NB4 (cell line): ENCODE results near the gene RGPD8.

ENCODE experiments used
- MYC ChIP-seq: IDR thresholded peaks from 2 replicates; pipeline ENCODE4 v1.6.1; 2011; ENCODE audit warnings: low read depth, low read length
- POLR2A ChIP-seq: IDR thresholded peaks from 2 replicates; pipeline ENCODE4 v1.6.1; 2011; ENCODE audit warnings: mild to moderate bottlenecking; ENCODE audit not compliant: insufficient read length; ENCODE audit errors: extremely low read depth
- TF ChIP-seq, protein P1 (sequence below): IDR thresholded peaks from one replicate; pipeline ENCODE4 v1.5.1; 2012; ENCODE audit warnings: low read depth, low read length
- TF ChIP-seq, protein P2 (sequence below): IDR thresholded peaks from 2 replicates; pipeline ENCODE4 v1.6.1; 2011; ENCODE audit warnings: low read depth, low read length

DNA sequence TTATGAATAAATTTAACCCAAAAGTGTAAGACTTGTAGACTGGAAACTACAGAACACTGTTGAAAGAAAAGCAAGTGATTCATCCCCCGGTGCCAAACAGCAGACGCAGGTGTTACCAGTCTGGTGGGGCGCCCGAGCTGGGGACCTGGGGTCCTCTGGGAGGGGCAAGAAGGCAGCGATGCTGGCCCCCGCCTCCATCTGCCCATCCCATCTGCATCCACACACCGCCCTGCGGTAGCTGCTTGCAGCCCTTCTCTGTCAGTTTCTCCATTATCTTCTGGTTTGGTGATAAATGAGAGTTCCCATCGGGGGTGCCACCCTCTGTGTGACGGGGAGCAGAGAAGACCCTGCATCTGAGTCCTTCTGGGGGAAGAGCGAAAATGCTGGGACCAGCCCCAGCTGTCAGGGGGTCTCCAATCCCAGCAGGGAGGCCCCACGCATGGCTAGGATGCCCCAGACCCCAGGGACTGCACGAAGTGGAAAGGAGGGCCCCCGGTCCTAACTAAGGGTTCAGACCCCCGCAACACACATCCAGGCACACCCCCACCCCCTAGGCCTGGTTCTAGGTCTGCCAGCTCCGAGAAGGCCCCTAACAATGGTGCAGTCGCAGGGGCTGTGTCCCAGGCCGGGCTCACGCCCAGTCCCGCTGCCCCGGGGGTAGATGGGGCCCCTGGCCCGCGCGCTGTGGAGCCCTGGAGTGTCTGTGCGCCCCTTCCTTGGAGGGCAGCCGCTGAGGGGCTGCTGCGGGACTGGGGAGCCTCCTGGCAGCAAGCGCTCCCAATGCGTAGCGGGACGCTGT lies 686 bp upstream of the RGPD8 start:
- TF ChIP-seq, protein P1, sequence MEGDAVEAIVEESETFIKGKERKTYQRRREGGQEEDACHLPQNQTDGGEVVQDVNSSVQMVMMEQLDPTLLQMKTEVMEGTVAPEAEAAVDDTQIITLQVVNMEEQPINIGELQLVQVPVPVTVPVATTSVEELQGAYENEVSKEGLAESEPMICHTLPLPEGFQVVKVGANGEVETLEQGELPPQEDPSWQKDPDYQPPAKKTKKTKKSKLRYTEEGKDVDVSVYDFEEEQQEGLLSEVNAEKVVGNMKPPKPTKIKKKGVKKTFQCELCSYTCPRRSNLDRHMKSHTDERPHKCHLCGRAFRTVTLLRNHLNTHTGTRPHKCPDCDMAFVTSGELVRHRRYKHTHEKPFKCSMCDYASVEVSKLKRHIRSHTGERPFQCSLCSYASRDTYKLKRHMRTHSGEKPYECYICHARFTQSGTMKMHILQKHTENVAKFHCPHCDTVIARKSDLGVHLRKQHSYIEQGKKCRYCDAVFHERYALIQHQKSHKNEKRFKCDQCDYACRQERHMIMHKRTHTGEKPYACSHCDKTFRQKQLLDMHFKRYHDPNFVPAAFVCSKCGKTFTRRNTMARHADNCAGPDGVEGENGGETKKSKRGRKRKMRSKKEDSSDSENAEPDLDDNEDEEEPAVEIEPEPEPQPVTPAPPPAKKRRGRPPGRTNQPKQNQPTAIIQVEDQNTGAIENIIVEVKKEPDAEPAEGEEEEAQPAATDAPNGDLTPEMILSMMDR: no peak
- no peak for TF ChIP-seq POLR2A
- no peak for TF ChIP-seq MYC
- TF ChIP-seq, protein P2, sequence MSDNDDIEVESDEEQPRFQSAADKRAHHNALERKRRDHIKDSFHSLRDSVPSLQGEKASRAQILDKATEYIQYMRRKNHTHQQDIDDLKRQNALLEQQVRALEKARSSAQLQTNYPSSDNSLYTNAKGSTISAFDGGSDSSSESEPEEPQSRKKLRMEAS: no peak
